SJSA1 (cell line): Measurements from ENCODE around the gene C19orf85. TPM values are rescaled to one million over a fixed set of nuclear protein-coding genes. Genes with fewer than 3 reads are reported as not detected.
"Not testable (repeated sequence)": the region's sequence is repeated elsewhere in the genome, so short reads cannot be mapped to it uniquely, and the experiment has no call there.

Experiments
- DNase-seq, 2 experiments: peaks; one replicate each; pipeline ENCODE4 v3.0.0-alpha.2; 2015 to 2020; ENCODE audit warnings: low spot score in 2 of 2, low read depth in 1 of 2
- H3K27ac ChIP-seq: fragments of 250-450 bp; sonication (Bioruptor Pico); 2 replicates; pipeline ENCODE4 v1.5.1; 2020; ENCODE audit warnings: mild to moderate bottlenecking, moderate library complexity
- H3K27me3 ChIP-seq: fragments of 250-450 bp; sonication (Bioruptor Pico); replicated peaks from 2 replicates; pipeline ENCODE4 v1.5.1; 2020; ENCODE audit warnings: mild to moderate bottlenecking, moderate library complexity
- H3K36me3 ChIP-seq: fragments of 250-450 bp; sonication (Bioruptor Pico); 2 replicates; pipeline ENCODE4 v1.5.1; 2020; ENCODE audit warnings: mild to moderate bottlenecking
- H3K4me1 ChIP-seq: fragments of 250-450 bp; sonication (Bioruptor Pico); replicated peaks from 2 replicates; pipeline ENCODE4 v1.6.1; 2021; ENCODE audit warnings: mild to moderate bottlenecking
- H3K4me3 ChIP-seq: fragments of 250-450 bp; sonication (Bioruptor Pico); 2 replicates; pipeline ENCODE4 v1.5.1; 2020; ENCODE audit warnings: mild to moderate bottlenecking
- H3K9me3 ChIP-seq: fragments of 250-450 bp; sonication (Bioruptor Pico); replicated peaks from 2 replicates; pipeline ENCODE4 v1.5.1; 2020; ENCODE audit warnings: mild to moderate bottlenecking
- total RNA-seq: library from RNA; depleted of rRNA; stranded (reverse); fragments of >200 nt; shearing (Covaris generic); gene quantifications from 2 replicates; pipeline ENCODE4 v1.2.3, GENCODE V29; 2014; rRNA removed

C19orf85 gene
- total RNA-seq, 1 experiment from 2014 or later = not detected

- no peak overlapping the region for H3K27ac ChIP-seq
- H3K27me3 ChIP-seq = peaks cover 25% of the 10 kb centered on the region
- H3K9me3 ChIP-seq = no peaks in the 10 kb centered on the region
- no peaks in the 10 kb centered on the region for H3K36me3 ChIP-seq
- H3K4me3 ChIP-seq = no peak overlapping the region
- no peaks in the 10 kb centered on the region for H3K4me1 ChIP-seq
- DNase-seq = no peak
Observed at GRCh38 chr19:55423225-55424005, 41.1 kb downstream of the C19orf85 start.

GRCh38 chr19:55421281-55421680 lies 43.3 kb downstream of the C19orf85 start:
- not testable (repeated sequence) for H3K27ac ChIP-seq, H3K4me3 ChIP-seq, H3K4me1 ChIP-seq, H3K9me3 ChIP-seq, DNase-seq, H3K36me3 ChIP-seq
- peaks cover 25% of the 10 kb centered on the region for H3K27me3 ChIP-seq

GRCh38 chr19:55419624-55420236 lies 44.8 kb downstream of the C19orf85 start:
- no peak overlapping the region for H3K4me3 ChIP-seq
- no peak overlapping the region for H3K27ac ChIP-seq
- peaks cover 16% of the 10 kb centered on the region for H3K27me3 ChIP-seq
- no peaks in the 10 kb centered on the region for H3K9me3 ChIP-seq
- DNase-seq = no peak
- H3K36me3 ChIP-seq = no peaks in the 10 kb centered on the region
- H3K4me1 ChIP-seq = no peaks in the 10 kb centered on the region

GRCh38 chr19:55419103-55419502 lies 45.4 kb downstream of the C19orf85 start:
- no peaks in the 10 kb centered on the region for H3K36me3 ChIP-seq
- no peaks in the 10 kb centered on the region for H3K9me3 ChIP-seq
- no peak overlapping the region for H3K4me3 ChIP-seq
- H3K4me1 ChIP-seq = no peaks in the 10 kb centered on the region
- H3K27me3 ChIP-seq = peaks cover 13% of the 10 kb centered on the region
- H3K27ac ChIP-seq = no peak overlapping the region
- DNase-seq = no peak

- Histone ChIP-seq H3K4me3 (no peak overlapping the region), H3K9me3 (no peaks in the 10 kb centered on the region), H3K36me3 (no peaks in the 10 kb centered on the region), H3K4me1 (no peaks in the 10 kb centered on the region), H3K27me3 (peaks cover 7% of the 10 kb centered on the region), H3K27ac (no peak overlapping the region)
- DNase-seq = peak; percentile 67 to 68
Observed at GRCh38 chr19:55418185-55418584, 46.4 kb downstream of the C19orf85 start.

Other genes starting within 250 kb of the C19orf85 start
- 0.94 and 1.8 TPM in 2 replicates for gene TMEM86B, start 236.0 kb downstream of the C19orf85 start, total RNA-seq
- 33.6 and 48.0 TPM in 2 replicates for gene PPP6R1, start 205.7 kb downstream of the C19orf85 start, total RNA-seq
- gene HSPBP1, start 184.6 kb downstream of the C19orf85 start, total RNA-seq = 43.5 and 51.4 TPM in 2 replicates
- gene BRSK1, start 180.8 kb downstream of the C19orf85 start, total RNA-seq = 8.5 and 10.3 TPM in 2 replicates
- gene TMEM150B, start 139.4 kb downstream of the C19orf85 start, total RNA-seq = not detected in 2 replicates
- 4.0 and 6.8 TPM in 2 replicates for gene KMT5C, start 124.9 kb downstream of the C19orf85 start, total RNA-seq
- 0.11 TPM in 1 of 2 replicates, not detected in the other for gene COX6B2, start 110.0 kb downstream of the C19orf85 start, total RNA-seq
- 0.03 TPM in 1 of 2 replicates, not detected in the other for gene GARIN5B, start 101.5 kb downstream of the C19orf85 start, total RNA-seq
- 116 and 141 TPM in 2 replicates for gene IL11, start 94.3 kb downstream of the C19orf85 start, total RNA-seq
- gene TMEM190, start 87.9 kb downstream of the C19orf85 start, total RNA-seq = not detected in 2 replicates
- not detected in 2 replicates for gene TMEM238, start 80.5 kb downstream of the C19orf85 start, total RNA-seq
- gene RPL28, start 78.8 kb downstream of the C19orf85 start, total RNA-seq = 243 and 543 TPM in 2 replicates
- 509 and 518 TPM in 2 replicates for gene UBE2S, start 57.0 kb downstream of the C19orf85 start, total RNA-seq
- gene SHISA7, start 21.5 kb downstream of the C19orf85 start, total RNA-seq = not detected in 2 replicates
- 71.7 and 97.3 TPM in 2 replicates for gene ISOC2, start 3.1 kb downstream of the C19orf85 start, total RNA-seq
- 1.1 and 4.1 TPM in 2 replicates for gene ZNF628, start 11.9 kb upstream of the C19orf85 start, total RNA-seq
- 10.9 and 12.1 TPM in 2 replicates for gene NAT14, start 20.4 kb upstream of the C19orf85 start, total RNA-seq
- gene SSC5D, start 23.7 kb upstream of the C19orf85 start, total RNA-seq = not detected in 2 replicates
- gene SBK2, start 72.4 kb upstream of the C19orf85 start, total RNA-seq = not detected in 2 replicates
- 0.32 TPM in 1 of 2 replicates, not detected in the other for gene SBK3, start 80.8 kb upstream of the C19orf85 start, total RNA-seq
- 7.2 and 12.7 TPM in 2 replicates for gene ZNF579, start 116.1 kb upstream of the C19orf85 start, total RNA-seq
- gene FIZ1, start 134.8 kb upstream of the C19orf85 start, total RNA-seq = 2.4 and 5.4 TPM in 2 replicates
- gene ZNF524, start 135.5 kb upstream of the C19orf85 start, total RNA-seq = 3.8 and 15.5 TPM in 2 replicates
- 0.63 and 1.4 TPM in 2 replicates for gene ZNF865, start 140.9 kb upstream of the C19orf85 start, total RNA-seq
- 4.7 and 10.2 TPM in 2 replicates for gene ZNF784, start 159.8 kb upstream of the C19orf85 start, total RNA-seq
- gene ZNF580, start 176.3 kb upstream of the C19orf85 start, total RNA-seq = 6.5 and 6.9 TPM in 2 replicates
- 5.5 and 10.1 TPM in 2 replicates for gene ZNF581, start 178.9 kb upstream of the C19orf85 start, total RNA-seq
- gene CCDC106, start 183.5 kb upstream of the C19orf85 start, total RNA-seq = 3.5 and 6.0 TPM in 2 replicates
- gene U2AF2, start 190.3 kb upstream of the C19orf85 start, total RNA-seq = 137 and 183 TPM in 2 replicates
- 67.7 and 103 TPM in 2 replicates for gene EPN1, start 210.5 kb upstream of the C19orf85 start, total RNA-seq